ENCODE data around the gene LRG1.

LRG1 gene

DNA sequence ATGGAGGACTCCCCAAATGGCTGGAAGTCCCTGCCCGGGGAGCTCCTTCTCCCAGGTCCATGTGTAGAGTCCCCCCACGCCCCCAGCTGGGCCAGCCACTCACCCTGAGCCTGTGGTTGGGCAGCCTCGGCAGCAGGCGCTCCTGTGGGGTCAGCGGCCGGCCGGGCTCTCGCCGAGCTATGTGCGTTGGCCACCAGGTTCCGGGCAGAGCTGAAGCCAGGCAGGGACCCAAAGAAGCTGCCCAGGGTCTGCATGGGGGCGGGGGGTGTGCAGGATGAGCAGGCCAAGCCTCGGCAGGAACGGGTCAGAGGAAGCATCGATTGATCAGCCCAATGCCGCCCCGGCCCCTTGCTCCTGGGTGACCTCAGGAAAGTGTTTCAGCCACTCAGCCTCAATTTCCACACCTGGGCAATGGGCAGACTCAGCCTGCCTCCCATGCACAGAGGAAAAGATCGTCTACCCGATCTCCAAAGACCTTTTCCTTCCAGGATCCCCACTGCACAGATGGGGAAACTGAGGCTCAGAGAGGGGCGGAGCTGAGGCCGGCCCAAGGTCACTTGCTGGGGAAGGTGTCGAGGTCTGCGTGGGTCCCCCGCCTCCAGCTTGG, 22.3 kb downstream of the LRG1 start:
- intact Hi-C loops (cut with DNase I): no loop called here
- DNase-seq: no peak

GRCh38 chr19:4516939-4517300, 22.9 kb downstream of the LRG1 start:
- peak in 2 of 42 donors; percentile 10 to 32 for DNase-seq
- intact Hi-C loops (cut with DNase I): no loop called here

DNA sequence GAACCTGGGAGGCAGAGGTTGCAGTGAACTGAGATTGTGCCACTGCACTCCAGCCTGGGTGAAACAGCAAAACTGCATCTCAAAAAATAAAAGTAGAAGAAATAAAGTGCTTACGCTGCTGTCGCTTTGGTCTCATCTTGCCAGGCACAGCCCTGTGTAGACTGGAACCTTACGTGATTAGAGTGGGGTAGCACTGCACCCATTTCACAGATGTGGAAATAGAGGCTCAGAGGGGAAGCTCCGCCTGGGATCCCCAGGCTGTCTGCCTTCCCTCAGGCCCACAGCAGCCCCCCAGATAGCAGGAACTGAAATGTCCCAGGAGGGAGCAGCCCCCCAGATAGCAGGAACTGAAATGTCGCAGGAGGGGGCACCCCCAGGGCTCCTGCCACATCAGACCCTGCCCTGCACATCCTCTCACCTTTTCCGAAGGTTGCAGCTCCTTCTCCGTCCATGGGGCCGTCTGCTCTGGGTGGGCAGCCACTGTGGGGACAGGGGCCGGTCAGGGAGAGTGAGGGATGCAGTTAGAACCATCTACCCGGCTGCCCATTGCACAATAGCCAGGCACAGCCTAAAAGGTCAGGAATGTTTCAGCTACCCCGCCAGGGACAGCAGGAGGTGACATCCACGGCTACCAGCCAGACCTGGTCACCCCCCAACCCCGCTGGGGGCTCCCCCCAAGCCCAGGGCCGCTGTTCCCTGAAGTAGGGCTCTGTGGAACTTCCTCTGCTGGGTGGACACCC, 23.5 kb downstream of the LRG1 start:
- intact Hi-C loops (cut with DNase I): no loop called here
- DNase-seq: no peak

- intact Hi-C loops (cut with DNase I): no loop called here
- DNase-seq: no peak
Measured at GRCh38 chr19:4515732-4516131, 24.1 kb downstream of the LRG1 start.

GRCh38 chr19:4513248-4513647, 26.6 kb downstream of the LRG1 start:
- DNase-seq: no peak
- intact Hi-C loops (cut with DNase I): no loop called here

DNA sequence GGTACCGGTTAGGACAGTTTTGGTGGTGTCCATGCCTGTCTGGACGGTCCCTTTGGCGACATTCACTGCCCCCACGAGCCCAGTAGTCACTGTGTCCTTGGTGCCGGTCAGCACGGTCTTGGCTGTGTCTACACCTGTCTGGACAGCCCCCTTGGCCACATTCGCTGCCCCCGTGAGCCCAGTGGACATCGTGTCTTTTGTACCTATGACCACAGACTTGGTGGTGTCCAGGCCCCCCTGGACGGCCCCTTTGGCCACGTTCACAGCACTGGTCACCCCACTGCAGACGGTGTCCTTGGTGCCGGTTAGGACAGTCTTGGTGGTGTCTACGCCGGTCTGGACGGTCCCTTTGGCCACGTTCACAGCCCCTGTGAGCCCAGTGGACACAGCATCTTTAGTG, 27.8 kb downstream of the LRG1 start:
- intact Hi-C loops (cut with DNase I): no loop called here
- no peak for DNase-seq

DNA sequence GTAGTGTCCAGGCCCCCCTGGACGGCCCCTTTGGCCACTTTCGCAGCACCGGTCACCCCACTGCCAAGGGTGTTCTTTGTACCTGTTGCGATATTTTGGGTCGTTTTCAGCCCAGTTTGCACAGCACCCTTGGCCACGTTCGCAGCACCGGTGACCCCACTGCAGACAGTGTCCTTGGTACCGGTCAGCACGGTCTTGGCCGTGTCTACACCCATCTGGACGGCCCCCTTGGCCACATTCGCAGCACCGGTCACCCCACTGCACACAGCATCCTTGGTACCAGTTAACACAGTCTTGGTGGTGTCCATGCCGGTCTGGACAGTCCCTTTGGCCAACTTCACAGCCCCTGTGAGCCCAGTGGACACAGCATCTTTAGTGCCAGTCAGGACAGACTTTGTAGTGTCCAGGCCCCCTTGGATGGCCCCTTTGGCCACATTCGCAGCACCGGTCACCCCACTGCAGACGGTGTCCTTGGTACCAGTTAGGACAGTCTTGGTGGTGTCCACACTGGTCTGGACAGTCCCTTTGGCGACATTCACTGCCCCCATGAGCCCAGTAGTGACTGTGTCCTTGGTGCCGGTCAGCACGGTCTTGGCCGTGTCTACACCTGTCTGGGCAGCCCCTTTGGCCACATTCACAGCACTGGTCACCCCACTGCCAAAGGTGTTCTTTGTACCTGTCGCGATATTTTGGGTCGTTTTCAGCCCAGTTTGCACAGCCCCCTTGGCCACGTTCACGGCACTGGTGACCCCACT, 28.4 kb downstream of the LRG1 start:
- intact Hi-C loops (cut with DNase I): no loop called here
- no peak for DNase-seq

- intact Hi-C loops (cut with DNase I): no loop called here
- DNase-seq: no peak
Measured at GRCh38 chr19:4510435-4511255, 29.2 kb downstream of the LRG1 start.

GRCh38 chr19:4508698-4509097, 31.1 kb downstream of the LRG1 start:
- no peak for DNase-seq
- intact Hi-C loops (cut with DNase I): no loop called here

DNA sequence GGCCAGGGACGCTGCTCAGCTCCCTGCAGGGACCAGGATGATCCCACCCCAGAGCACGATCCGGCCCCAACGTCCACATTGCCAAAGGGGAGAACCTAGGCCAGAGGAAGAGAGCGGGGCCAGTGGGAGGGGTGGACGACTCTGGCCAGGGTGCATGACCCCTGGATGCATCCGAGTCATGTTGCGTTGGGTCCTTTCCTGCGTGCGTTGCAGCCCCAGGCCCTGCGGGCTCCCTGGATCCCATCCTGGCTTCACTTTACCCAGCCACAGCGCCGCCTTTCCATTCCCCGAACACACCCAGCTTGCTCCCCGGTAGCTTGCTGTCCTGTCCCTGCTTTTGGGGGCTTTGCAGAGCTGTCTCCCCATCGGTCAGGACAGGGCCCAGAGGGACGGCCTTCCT, 32.0 kb downstream of the LRG1 start:
- intact Hi-C loops (cut with DNase I): no loop called here

GRCh38 chr19:4507150-4507452, 32.7 kb downstream of the LRG1 start:
- no peak for DNase-seq
- intact Hi-C loops (cut with DNase I): no loop called here

More for the DNA sequence above, 32.0 kb downstream of the LRG1 start:
- no peak for DNase-seq

- no peak for DNase-seq
- intact Hi-C loops (cut with DNase I): no loop called here
Measured at GRCh38 chr19:4506449-4507149, 33.2 kb downstream of the LRG1 start.

DNA sequence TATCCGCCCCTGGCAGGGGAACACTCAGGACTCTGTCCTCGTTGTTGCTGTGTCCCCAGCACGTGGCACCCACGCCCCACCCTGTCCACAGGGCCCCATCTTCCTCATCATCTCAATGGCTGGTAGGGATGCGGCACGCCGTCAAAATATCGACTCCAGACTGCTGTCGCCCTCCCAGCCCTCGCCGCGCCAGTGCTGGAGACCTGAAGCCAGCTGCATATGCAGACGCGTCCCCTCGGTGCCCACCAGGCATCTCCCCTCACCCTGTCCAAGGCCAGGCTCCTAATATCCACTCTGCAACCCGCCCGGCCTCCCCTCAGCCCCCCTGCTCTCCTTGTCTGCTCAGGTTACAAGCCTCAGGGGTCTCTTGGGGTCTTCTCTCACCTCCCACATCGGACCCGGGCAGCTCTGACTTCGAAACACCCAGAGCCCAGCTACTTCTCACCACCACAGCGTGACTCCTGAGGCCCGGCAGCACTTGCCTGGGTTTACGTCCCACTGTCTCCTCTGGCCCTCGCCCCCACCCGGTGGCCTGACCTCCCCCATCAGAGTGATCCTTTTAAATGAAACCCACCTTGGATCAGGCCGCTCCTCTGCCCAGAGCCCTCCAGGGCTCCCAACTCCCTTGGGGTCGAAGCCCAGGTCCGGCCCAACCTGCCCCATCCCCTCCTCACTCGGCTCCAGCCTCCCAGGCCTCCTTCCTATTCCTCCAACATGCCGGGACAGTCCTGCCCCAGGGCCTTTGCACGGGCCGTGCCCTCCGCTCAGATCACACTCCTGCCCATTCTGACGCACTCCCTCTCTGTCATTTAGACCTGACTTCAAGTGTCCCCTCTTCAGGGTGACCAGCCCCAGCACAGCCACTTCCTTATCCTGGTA, 34.0 kb downstream of the LRG1 start:
- DNase-seq: no peak
- intact Hi-C loops (cut with DNase I): no loop called here

- no peak for DNase-seq
- intact Hi-C loops (cut with DNase I): no loop called here
Measured at GRCh38 chr19:4504891-4505569, 34.8 kb downstream of the LRG1 start.

GRCh38 chr19:4504297-4504701, 35.5 kb downstream of the LRG1 start:
- DNase-seq: peak in 35 of 42 donors; percentile 9 to 72 (median 43)
- intact Hi-C loops (cut with DNase I): no loop called here

GRCh38 chr19:4503825-4504170, 36.0 kb downstream of the LRG1 start:
- intact Hi-C loops (cut with DNase I): no loop called here

DNA sequence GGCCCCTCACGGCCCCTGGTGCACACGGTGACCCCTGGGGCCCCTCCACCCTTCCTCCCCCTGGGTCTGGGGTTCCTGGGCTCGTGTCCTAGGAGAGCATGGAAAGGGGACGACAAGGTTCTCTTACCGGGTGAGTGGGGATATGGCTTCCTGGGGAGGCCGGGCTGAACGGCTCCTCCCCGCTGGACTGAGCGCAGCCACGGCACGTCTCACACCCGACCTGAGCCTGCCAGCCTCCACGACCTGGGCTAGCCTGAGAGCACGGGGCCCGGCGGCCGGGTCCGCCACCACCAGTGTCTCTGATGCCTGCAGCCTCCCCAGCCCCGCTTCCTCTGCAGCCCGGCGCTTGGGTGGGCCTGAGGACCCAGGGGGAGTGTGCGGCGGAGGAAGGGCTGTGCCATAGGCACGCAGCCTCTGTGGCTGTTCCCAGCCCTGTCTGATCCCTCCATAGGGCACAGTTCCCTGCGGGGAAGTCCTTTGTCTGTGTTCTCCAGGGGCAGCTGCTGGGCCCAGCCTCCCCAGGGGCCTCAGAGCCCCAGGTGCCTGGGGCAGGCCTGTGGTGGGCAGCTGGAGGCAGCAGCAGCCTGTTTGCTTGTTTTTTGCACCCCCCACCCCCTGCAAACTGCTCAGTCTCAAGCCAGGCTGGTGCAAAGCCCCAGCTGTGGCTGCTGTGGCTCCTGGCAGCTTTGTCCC, 36.6 kb downstream of the LRG1 start:
- DNase-seq: no peak

More at GRCh38 chr19:4503825-4504170, 36.0 kb downstream of the LRG1 start:
- no peak for DNase-seq

More for the DNA sequence above, 36.6 kb downstream of the LRG1 start:
- intact Hi-C loops (cut with DNase I): no loop called here

All from head of caudate nucleus (tissue), 42 donors.